ENCODE measurements around the gene LPP.

Gene LPP

DNA sequence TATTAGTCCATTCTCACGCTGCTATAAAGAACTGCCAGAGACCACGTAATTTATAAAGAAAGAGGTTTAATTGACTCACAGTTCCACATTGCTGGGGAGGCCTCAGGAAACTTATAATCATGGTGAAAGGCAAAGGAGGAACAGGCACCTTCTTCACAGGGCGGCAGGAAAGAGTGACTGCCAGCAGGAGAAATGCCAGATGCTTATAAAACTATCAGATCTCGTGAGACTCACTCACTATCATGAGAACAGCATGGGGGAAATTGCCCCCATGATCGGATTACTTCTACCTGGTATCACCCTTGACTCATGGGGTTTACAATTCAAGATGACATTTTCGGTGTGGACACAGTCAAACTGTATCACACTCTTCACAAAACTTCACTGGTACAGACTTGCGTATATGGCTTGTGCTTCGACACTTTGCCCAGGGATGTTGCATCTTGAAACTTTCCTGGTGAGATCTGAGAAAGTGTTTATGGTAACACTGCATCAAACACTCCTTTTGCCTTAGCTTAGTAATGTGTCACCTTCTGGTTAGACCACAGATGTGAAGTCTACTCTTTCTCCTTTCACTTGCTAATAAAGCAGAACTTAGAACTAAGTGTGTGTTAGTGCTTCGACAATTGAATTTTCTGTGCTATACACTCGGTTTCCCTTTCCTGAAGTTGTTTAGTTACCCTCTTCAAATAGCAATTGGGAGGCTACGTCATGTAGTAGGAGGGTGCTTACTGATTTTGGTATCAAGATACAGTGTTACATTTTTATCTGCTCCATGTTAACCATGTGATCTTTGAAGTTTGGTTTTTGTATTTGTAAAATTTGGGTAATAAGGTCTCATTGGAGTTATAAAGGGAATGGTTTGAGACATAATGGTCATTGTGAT lies 185.7 kb downstream of the LPP start:
- TF ChIP-seq, protein P1, sequence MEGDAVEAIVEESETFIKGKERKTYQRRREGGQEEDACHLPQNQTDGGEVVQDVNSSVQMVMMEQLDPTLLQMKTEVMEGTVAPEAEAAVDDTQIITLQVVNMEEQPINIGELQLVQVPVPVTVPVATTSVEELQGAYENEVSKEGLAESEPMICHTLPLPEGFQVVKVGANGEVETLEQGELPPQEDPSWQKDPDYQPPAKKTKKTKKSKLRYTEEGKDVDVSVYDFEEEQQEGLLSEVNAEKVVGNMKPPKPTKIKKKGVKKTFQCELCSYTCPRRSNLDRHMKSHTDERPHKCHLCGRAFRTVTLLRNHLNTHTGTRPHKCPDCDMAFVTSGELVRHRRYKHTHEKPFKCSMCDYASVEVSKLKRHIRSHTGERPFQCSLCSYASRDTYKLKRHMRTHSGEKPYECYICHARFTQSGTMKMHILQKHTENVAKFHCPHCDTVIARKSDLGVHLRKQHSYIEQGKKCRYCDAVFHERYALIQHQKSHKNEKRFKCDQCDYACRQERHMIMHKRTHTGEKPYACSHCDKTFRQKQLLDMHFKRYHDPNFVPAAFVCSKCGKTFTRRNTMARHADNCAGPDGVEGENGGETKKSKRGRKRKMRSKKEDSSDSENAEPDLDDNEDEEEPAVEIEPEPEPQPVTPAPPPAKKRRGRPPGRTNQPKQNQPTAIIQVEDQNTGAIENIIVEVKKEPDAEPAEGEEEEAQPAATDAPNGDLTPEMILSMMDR (IDR thresholded peaks at IDR 0.05; ENCODE audit: low read depth, low read length, missing control alignments), result no peak
- in situ Hi-C loops (cut with HindIII; ENCODE audit: low sequenced_read_pairs), result no loop called here

DNA sequence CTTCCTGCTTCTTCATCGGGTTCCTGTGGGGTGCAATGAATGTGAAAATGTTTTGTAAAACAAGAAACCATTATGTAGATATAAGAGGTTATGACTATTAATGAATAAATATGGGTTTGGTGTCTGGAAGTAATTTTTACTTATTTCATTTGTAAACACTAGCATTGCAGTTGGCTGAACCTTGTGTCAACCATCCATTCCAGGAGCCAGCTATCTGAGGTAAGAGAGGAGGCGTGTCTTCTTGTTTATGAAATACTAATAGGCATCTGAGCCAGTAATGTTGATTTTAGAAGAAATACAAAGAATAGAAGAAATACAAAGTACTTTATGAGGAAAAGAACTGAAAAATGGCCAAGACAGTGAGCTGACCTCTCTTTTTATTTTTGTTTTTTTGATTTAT lies 187.5 kb downstream of the LPP start:
- no peak for DNase-seq (ENCODE audit: low read depth)
- in situ Hi-C loops (cut with HindIII; ENCODE audit: low sequenced_read_pairs), result no loop called here
- TF ChIP-seq, protein P1 (IDR thresholded peaks at IDR 0.05; ENCODE audit: low read depth, low read length, missing control alignments), result no peak
- no peak overlapping the region for H3K4me3 ChIP-seq (ENCODE audit: low read depth, low read length)

More for the DNA sequence above, 185.7 kb downstream of the LPP start:
- no peak overlapping the region for H3K4me3 ChIP-seq (ENCODE audit: low read depth, low read length)
- no peak for DNase-seq (ENCODE audit: low read depth)

DNA sequence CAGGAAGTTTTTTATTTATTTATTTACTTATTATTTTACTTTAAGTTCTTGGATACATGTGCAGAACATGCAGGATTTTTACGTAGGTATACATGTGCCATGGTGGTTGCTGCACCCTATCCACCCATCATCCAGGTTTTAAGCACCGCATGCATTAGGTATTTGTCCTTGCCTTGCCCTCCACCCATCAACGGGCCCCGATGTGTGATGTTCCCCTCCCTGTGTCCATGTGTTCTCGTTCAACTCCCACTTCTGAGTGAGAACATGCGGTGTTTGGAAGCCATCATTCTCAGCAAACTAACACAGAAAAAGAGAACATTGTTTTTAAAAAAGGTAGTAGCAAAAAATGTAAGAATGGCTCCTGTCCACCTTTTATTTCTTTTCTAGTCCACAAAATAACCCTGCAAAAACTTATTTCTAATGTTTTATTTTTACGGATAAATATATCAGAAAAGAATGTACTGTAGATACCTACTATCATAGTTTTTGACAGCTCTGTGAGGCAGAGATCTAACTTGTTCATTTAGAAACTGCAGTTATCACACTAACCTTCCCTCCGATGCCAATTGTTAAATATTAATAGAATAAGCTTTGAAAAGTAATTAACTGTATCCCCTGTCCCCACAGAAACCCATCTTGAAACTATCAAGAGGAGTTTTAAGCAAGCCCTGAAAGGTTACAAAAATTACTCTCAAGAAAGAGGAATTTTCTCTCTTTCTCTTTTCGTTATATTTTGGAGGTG lies 189.2 kb downstream of the LPP start:
- TF ChIP-seq, protein P1 (IDR thresholded peaks at IDR 0.05; ENCODE audit: low read depth, low read length, missing control alignments), result no peak
- in situ Hi-C loops (cut with HindIII; ENCODE audit: low sequenced_read_pairs), result no loop called here
- no peak overlapping the region for H3K4me3 ChIP-seq (ENCODE audit: low read depth, low read length)
- no peak for DNase-seq (ENCODE audit: low read depth)

DNA sequence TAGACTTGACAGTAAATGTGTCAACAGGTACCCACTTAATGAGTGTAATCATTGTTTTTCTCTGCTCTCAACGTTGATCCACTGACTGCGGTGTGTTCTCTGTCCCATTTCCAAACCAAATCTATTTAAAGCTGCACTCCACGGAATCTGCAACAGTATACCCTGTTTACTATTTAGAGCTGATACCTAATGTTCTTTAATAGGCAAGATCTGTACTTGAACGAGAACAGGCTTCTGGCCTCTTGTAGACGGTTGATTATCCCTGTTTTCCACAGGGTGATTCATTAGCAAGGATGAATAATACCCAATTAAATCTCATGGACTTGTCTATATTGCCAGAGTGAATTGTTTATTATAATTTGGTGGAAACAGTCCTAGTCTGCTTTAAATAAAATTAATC lies 189.9 kb downstream of the LPP start:
- no peak for DNase-seq (ENCODE audit: low read depth)

DNA sequence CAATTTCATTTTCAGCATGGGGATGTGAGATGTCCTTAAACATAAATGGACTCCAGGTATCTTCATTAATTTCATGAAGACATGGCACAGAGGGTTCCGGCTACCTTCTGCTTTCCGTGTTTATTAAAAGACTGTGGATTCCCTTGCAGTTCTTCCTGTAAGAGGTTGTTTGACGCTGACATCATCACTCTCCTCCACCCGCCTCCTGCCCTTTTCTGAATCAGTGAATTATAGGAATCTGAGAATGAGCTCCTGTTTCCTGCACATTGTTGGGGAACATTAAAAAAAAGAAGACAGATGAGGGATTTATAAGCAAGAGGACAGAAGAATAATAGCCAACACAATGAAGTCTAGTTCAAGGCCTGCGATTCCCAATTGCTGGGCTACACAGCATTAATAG lies 191.3 kb downstream of the LPP start:
- no peak for DNase-seq (ENCODE audit: low read depth)
- no peak overlapping the region for H3K4me3 ChIP-seq (ENCODE audit: low read depth, low read length)
- TF ChIP-seq, protein P1 (IDR thresholded peaks at IDR 0.05; ENCODE audit: low read depth, low read length, missing control alignments), result no peak
- in situ Hi-C loops (cut with HindIII; ENCODE audit: low sequenced_read_pairs), result no loop called here

More for the DNA sequence above, 189.9 kb downstream of the LPP start:
- TF ChIP-seq, protein P1 (IDR thresholded peaks at IDR 0.05; ENCODE audit: low read depth, low read length, missing control alignments), result no peak
- no peak overlapping the region for H3K4me3 ChIP-seq (ENCODE audit: low read depth, low read length)
- in situ Hi-C loops (cut with HindIII; ENCODE audit: low sequenced_read_pairs), result no loop called here

DNA sequence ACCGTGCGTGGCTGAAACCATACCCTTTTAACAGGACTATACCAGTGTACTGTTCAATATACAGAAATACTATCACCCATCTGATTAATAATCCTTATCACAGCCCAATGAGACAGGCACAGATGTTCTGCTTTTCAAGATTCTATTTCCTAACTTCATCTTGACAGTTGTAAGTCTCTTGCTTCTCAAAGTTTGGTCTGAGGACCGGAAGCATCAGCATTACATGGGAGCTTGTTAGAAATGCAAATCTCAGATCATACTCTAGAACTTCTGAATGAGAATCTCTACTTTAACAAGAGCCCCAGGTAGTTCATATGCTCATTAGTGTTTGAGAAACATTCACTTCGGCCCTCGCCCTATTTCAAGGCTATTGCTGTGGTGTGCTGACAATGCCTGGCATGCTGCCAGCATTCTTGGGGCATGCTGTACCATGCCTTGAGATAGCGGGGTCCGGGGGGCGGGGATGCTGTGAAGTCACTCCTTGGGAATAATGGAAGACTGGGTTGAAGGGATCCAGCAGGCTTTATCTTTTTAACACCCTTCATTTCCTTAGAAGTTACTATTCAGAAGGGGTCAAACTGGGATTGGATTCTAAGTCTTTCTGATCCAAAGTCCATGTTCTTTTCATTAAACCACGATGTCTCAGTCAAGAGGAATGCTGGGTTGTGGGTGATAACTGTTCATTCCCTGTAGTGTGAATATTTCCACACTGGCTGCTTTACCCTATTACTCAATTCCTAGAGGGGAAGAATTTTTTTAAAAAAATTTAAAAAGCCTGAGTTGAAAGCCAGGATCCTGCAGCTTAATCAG lies 194.7 kb downstream of the LPP start:
- TF ChIP-seq, protein P1 (IDR thresholded peaks at IDR 0.05; ENCODE audit: low read depth, low read length, missing control alignments), result no peak
- peak; percentile 93 for DNase-seq (ENCODE audit: low read depth)
- in situ Hi-C loops (cut with HindIII; ENCODE audit: low sequenced_read_pairs), result no loop called here
- no peak overlapping the region for H3K4me3 ChIP-seq (ENCODE audit: low read depth, low read length)
